HG02678 (cell line): Measurements from ENCODE around the gene GIPC1.
A peak's percentile ranks its signal among the peaks of the same experiment; 100 is the strongest.
"Not testable (repeated sequence)": the region's sequence is repeated elsewhere in the genome, so short reads cannot be mapped to it uniquely, and the experiment has no call there.

Experiments used
- ATAC-seq: cut with Tn5 transposase; IDR thresholded peaks from one replicate; pipeline ENCODE4 v1.9.1; 2021; ENCODE audit warnings: mild to moderate bottlenecking, moderate library complexity; ENCODE audit not compliant: unreplicated experiment

The GIPC1 gene

GRCh38 chr19:14496029-14496833 lies at the start of gene GIPC1:
TSS of gene GIPC1 (minus strand) at chr19:14496127. CDS start at chr19:14482976, 13,151 bp downstream.
- ATAC-seq: peak; percentile 89

- ATAC-seq: no peak
These were observed 49.8 kb upstream of the GIPC1 start for GRCh38 chr19:14545716-14546082.

- ATAC-seq: no peak
These were observed 49.2 kb upstream of the GIPC1 start for GRCh38 chr19:14544977-14545715.

- no peak for ATAC-seq
These were observed 48.1 kb upstream of the GIPC1 start for GRCh38 chr19:14544047-14544446.

- no peak for ATAC-seq
These were observed 46.9 kb upstream of the GIPC1 start for GRCh38 chr19:14542711-14543328.

- ATAC-seq: not testable (repeated sequence)
These were observed 46.1 kb upstream of the GIPC1 start for GRCh38 chr19:14541979-14542378.

GRCh38 chr19:14540741-14541525 lies 45.0 kb upstream of the GIPC1 start:
- no peak for ATAC-seq

- ATAC-seq: no peak
These were observed 41.2 kb upstream of the GIPC1 start for GRCh38 chr19:14536926-14537692.

- no peak for ATAC-seq
These were observed 37.5 kb upstream of the GIPC1 start for GRCh38 chr19:14533450-14533849.

- ATAC-seq: no peak
These were observed 34.6 kb upstream of the GIPC1 start for GRCh38 chr19:14530506-14530905.

- no peak for ATAC-seq
These were observed 34.0 kb upstream of the GIPC1 start for GRCh38 chr19:14530005-14530348.

- peak; percentile 95 for ATAC-seq
These were observed 33.5 kb upstream of the GIPC1 start, which contains the start of gene TECR for GRCh38 chr19:14529254-14530004. TSS of gene TECR (plus strand) at chr19:14529594. CDS start at chr19:14529697, 103 bp downstream.

GRCh38 chr19:14528419-14529253 lies 32.7 kb upstream of the GIPC1 start:
- no peak for ATAC-seq

GRCh38 chr19:14526423-14526822 lies 30.5 kb upstream of the GIPC1 start:
- ATAC-seq: no peak

- no peak for ATAC-seq
These were observed 29.8 kb upstream of the GIPC1 start for GRCh38 chr19:14525729-14526128.

- no peak for ATAC-seq
These were observed 24.6 kb upstream of the GIPC1 start for GRCh38 chr19:14520543-14520942.

- ATAC-seq: no peak
These were observed 24.0 kb upstream of the GIPC1 start for GRCh38 chr19:14519860-14520407.

- ATAC-seq: no peak
These were observed 23.4 kb upstream of the GIPC1 start for GRCh38 chr19:14519245-14519859.
